ENCODE results near the gene NAAA.

- TF ChIP-seq, protein P1, sequence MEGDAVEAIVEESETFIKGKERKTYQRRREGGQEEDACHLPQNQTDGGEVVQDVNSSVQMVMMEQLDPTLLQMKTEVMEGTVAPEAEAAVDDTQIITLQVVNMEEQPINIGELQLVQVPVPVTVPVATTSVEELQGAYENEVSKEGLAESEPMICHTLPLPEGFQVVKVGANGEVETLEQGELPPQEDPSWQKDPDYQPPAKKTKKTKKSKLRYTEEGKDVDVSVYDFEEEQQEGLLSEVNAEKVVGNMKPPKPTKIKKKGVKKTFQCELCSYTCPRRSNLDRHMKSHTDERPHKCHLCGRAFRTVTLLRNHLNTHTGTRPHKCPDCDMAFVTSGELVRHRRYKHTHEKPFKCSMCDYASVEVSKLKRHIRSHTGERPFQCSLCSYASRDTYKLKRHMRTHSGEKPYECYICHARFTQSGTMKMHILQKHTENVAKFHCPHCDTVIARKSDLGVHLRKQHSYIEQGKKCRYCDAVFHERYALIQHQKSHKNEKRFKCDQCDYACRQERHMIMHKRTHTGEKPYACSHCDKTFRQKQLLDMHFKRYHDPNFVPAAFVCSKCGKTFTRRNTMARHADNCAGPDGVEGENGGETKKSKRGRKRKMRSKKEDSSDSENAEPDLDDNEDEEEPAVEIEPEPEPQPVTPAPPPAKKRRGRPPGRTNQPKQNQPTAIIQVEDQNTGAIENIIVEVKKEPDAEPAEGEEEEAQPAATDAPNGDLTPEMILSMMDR (IDR thresholded peaks at IDR 0.05; ENCODE audit: low read depth, low read length): no peak
- no peak for TF ChIP-seq EZH2phosphoT487 (IDR thresholded peaks at IDR 0.05; ENCODE audit: low read depth)
Measured at GRCh38 chr4:75920327-75920726, 20.5 kb downstream of the NAAA start.
